GM13977 (cell line): ENCODE measurements around the gene NTN4.

Experiments used
- DNase-seq: peaks from one replicate; pipeline ENCODE4 v3.0.0; 2012; ENCODE audit warnings: low spot score
- in situ Hi-C: fragments of 300-500 bp; cut with MboI; formaldehyde crosslinking; loops from one replicate; pipeline ENCODE4 v1.12.0; 2022; ENCODE audit warnings: low sequenced_read_pairs, low pct_unique_long_range_greater_than_20kb, mixed read lengths, inconsistent platforms; ENCODE audit not compliant: unreplicated experiment
- TF ChIP-seq, protein P1 (sequence below): IDR thresholded peaks from 2 replicates; pipeline ENCODE4 v1.5.1; 2012; ENCODE audit warnings: mild to moderate bottlenecking, control low read depth; ENCODE audit not compliant: insufficient read depth; ENCODE audit errors: extremely low read depth, missing control alignments

NTN4 gene

DNA sequence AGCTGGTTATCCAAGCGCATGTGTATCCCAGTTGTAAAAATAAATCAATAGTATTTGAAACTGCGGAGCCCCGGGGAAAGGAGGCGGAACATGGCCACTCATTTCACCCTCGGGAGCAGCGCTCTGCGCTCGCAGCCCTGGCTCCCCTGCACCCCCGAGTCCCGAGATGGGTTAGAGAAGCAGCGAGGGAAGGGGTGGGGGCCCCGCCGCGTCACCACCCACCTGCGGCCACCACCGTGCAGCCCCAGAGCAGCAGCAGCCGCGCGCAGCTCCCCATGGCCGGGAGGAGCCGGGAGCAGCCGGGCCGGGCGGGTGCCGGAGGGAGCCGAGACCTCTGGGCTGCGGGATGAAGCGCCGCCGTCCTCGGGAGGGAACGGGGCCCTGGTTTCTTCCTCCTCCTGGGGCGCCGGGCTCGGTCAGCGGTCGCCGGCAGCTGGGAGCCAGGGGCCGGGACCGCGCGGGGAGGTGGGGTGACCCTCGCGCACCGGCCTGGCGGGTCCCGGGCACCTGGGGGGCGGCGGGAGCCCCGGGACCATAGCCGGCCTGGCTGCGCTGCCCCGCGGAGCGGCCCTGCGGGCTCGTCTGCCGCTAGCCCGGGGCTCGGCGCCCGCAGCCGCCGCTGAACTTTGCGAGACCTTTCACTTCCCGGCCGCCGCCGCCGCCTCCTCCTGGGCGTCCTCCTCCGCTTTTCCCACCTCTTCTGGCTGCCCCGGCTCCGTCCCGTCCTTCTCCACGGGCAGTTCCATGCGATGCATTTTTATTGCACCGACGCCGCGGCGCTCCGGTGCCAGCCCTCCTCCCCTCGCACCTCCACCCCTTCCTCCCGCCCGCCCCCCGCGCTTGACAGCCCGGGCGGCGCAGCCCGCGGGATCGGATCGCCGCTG, at the start of gene NTN4:
Gene NTN4 (minus strand): TSS at position 732 of the 884 bp plus-strand sequence. CDS start 455 bp downstream, at position 277.
- in situ Hi-C loops = no loop called here
- TF ChIP-seq, protein P1, sequence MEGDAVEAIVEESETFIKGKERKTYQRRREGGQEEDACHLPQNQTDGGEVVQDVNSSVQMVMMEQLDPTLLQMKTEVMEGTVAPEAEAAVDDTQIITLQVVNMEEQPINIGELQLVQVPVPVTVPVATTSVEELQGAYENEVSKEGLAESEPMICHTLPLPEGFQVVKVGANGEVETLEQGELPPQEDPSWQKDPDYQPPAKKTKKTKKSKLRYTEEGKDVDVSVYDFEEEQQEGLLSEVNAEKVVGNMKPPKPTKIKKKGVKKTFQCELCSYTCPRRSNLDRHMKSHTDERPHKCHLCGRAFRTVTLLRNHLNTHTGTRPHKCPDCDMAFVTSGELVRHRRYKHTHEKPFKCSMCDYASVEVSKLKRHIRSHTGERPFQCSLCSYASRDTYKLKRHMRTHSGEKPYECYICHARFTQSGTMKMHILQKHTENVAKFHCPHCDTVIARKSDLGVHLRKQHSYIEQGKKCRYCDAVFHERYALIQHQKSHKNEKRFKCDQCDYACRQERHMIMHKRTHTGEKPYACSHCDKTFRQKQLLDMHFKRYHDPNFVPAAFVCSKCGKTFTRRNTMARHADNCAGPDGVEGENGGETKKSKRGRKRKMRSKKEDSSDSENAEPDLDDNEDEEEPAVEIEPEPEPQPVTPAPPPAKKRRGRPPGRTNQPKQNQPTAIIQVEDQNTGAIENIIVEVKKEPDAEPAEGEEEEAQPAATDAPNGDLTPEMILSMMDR = no peak
- DNase-seq = peak; percentile 64

DNA sequence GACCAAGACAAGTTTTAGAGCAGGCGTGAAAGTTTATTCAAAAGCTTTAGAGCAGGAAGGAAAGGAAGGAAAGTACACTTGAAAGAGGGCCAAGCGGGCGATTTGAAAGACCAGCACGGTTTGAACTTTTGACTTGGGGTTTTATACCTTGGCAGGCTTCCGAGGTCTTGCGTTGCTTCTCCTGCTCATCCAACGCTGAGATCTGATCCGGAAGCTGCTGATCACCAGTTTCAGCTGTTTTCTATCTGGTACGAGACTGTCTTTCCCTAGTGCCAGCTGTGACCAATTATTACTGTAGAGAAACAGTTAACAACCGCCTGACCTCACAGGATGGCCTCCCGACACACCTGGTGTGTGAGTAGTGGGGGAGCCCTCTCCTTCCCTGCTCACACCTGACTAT, 47.6 kb upstream of the NTN4 start:
- DNase-seq = no peak
- in situ Hi-C loops = no loop called here

DNA sequence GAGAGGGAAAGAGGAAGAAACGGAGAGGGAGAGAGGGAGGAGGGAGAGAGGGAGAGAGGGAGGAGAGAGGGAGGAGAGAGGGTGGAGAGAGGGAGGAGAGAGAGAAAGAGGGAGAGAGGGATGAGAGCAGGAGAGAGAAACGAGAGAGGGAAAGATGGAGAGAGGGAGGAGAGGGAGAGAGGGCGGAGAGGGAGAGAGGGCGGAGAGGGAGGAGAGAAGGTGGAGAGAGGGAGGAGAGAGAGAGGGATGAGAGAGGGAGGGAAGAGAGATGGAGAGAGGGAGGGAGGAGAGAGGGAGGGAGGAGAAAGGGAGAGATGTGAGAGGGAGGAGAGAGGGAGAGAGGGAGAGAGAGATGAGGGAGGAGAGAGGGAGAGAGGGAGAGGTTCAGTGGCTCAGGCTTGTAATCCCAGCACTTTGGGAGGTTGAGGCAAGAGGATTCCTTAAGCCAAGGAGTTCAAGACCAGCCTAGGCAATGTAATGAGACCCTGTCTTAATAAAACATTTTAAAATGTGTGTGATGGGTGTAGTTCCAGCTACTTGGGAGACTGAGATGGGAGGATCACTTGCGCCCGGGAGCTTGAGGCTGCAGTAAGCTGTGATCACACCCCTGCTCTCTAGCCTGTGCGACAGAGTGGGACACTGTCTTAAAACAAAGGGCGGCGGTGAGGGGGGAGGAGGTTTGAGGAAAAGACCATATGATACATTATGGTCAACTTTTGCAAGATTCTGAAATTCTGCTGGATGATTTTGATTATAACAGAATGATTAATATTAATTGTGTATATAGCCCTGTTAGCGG, 46.9 kb upstream of the NTN4 start:
- in situ Hi-C loops = no loop called here
- DNase-seq = no peak
- TF ChIP-seq, protein P1 = no peak

More for the DNA sequence above, 47.6 kb upstream of the NTN4 start:
- TF ChIP-seq, protein P1 = no peak

DNA sequence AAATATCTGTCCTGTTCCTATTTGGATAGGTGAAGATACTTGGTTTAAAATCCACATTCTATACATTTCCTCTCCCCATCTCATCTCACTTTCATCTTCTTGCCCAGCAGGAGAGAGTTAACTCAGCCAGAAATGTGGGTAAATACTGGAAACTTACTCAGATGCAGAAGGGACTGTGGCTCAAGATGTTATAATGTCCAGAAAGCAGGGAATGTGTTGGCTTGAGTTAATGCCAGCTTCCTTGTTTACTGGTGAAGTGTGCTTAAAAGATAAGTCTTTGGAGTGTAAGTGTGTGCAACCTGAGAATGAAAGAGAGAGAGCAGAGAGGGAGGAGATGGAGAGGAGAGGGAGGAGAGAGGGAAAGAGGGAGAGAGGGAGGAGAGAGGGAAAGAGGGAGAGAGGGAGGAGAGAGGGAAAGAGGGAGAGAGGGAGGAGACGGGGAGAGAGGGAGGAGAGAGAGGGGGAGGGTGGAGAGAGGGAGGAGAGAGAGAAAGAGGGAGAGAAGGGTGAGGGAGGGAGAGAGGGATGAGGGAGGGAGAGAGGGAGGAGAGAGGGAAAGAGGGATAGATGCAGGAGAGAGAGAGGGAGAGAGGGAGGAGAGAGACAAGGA, 46.2 kb upstream of the NTN4 start:
- in situ Hi-C loops = no loop called here
- DNase-seq = no peak
- TF ChIP-seq, protein P1 = no peak

DNA sequence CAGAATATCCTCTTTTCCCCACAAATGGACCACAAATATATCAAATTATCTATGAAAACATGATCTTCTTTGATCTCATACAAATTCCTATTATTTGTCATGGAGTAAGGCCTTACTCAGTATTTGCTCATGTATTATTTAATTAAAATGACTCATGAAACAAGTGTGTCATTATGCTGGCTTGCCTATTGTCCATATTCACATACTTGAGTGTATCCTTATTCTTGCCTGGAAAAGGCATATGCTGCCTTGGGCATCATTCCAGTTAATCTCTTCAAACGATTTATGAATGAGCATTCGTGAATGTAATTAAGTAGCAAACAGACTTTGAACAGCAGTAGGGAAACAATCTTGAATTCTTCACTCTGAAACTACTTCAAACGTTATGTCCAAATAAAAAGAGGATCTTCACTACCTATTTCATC, 45.6 kb upstream of the NTN4 start:
- in situ Hi-C loops = no loop called here
- no peak for DNase-seq
- TF ChIP-seq, protein P1 = no peak

DNA sequence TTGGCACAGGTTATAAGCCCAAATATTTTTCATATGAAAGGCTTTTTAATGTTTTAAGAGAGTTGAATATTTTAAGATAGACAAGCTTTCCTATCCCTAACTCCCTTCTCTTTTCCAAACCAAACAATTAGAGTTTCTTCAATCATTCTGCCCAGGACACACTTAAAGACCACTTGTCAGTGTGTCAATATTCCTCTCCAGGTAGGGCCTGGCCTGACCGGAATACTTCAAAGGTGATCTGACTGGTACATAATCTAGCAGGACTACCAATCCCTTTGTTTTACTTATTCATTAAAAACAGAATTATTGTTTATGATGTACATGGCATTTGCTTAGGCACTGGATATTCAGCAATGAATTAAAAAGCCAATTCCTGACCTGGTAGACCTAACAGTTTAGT, 44.0 kb upstream of the NTN4 start:
- TF ChIP-seq, protein P1 = no peak
- no peak for DNase-seq
- in situ Hi-C loops = no loop called here
